GM19468 (cell line): ENCODE results near the gene TMEM92.
"Not testable (repeated sequence)": the region's sequence is repeated elsewhere in the genome, so short reads cannot be mapped to it uniquely, and the experiment has no call there.

ENCODE experiments used
- ATAC-seq: cut with Tn5 transposase; IDR thresholded peaks from one replicate; pipeline ENCODE4 v1.9.1; 2021; ENCODE audit warnings: mild to moderate bottlenecking, moderate library complexity, moderate number of reproducible peaks; ENCODE audit not compliant: unreplicated experiment; ENCODE audit errors: extremely low read depth

The TMEM92 gene

DNA sequence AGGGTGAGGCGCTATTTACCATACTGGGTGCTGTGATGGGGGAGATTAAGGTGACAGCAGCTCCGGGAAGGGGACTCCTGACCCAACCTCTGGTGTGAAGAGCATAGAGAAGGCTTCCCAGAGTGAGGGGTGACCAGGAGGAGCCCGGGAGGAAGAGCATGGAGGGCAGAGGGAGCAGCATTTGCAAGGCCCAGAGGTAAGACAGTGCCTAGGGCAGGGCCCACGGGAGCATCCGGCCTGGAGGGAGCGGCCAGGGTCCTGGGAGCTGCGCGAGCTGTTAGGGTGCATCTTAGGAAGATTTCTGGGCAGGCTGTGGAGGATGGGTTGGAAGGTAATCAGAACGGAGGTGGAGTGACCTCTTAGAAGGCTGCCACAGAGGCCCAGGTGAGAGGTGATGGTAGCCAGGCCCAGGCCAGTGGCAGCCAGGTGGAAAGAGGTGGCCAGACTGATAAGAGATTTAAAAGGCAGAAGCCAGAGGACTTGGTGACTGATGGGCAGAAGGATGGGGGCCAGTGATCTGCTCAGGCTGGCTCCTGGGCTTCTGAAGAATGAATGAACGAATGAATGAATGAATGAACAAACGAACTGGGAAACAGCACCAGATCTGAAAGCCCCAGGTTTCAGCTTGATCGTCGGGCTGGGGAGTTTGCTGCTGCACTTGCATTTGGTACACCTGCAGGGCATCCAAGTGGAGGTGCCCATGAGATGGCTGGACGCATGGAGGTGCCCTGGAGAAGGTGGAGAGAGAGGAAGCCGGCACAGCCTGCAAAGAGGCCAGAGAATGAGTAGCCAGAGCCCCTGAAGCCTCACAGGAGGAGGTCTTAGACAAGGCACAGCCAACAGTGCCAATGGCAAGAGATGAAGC is 13.0 kb upstream of the TMEM92 start:
- ATAC-seq, result no peak

DNA sequence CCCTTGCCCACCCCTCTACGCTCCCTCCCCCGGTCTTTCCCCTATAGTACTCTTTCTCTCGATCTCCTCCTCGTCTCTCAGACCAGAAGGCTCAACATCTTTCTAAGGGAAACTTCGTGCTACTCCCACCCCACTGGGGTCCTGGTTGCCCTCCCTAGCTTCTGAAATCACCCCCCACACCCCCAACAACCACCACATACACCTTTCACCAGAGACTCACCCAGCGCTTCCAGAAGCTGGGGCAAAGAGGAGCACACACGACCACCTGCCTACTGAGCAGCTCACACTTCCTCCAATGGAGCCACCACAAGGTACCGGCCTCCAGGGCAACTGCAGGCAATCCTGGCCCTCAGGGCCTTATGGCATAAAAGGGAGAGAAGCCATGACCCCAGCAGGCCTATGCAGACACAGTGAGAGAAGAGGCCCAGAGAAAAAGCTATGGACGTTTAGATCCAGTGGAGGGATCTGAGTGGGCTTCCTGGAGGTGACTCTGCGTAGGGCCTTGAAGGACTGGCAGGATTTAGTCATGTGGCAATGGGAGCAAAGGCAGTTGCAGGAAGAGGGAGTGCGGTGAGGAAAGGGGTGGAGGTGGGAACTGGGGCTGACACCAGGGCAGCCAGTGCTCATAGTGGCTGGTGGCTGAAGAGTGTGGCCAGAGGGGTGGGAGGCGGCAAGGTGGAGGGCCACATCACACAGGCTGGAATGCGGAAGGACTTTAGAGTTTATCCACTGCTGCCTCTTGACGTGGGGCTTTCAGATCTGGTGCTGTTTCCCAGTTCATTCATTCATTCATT is 12.1 kb upstream of the TMEM92 start:
- ATAC-seq, result no peak

DNA sequence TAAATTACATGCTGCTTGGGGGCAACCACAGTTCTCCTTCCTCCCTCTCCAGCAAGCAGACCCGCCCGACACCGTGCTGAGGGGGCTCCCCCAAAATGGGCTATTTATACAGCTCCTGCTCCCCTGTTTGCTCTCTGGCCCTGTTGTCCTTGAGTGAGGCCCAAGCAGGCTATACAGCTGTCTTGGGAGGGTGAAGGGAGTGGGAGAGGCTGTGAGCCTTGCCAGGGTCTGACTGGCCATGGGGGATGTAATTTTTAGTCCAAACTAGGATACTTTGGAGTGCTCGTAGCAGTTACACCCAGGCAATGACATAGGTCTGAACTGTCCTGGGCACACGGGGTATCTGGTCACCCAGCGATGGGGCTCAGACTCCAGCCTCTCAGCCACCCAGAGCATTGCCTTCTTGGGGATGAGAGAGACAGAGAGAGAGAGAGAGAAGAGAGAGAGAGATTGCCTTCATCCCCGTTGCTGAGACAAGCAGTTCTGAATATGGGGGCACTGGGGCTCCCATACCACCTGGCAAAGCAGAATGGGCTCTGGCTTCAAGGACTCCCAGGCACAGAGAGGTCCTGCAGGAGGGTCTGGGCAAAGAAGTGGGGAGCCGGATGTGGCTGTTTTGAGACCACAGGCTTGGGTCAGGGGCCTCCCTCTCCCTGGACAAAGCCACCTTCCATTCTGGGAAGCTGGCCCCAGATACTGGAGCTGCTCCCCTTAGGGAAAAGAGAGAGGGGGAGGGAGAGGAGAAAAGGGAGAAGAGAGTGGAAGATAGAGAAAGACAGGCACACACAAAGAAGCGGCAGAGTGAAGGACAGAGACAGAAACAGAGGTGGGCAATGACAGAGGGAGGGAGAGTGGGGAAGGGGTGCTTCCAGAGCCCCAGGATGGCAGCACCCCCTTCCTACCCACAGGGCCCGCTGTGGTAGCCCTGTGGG is 10.7 kb upstream of the TMEM92 start:
- no peak for ATAC-seq

DNA sequence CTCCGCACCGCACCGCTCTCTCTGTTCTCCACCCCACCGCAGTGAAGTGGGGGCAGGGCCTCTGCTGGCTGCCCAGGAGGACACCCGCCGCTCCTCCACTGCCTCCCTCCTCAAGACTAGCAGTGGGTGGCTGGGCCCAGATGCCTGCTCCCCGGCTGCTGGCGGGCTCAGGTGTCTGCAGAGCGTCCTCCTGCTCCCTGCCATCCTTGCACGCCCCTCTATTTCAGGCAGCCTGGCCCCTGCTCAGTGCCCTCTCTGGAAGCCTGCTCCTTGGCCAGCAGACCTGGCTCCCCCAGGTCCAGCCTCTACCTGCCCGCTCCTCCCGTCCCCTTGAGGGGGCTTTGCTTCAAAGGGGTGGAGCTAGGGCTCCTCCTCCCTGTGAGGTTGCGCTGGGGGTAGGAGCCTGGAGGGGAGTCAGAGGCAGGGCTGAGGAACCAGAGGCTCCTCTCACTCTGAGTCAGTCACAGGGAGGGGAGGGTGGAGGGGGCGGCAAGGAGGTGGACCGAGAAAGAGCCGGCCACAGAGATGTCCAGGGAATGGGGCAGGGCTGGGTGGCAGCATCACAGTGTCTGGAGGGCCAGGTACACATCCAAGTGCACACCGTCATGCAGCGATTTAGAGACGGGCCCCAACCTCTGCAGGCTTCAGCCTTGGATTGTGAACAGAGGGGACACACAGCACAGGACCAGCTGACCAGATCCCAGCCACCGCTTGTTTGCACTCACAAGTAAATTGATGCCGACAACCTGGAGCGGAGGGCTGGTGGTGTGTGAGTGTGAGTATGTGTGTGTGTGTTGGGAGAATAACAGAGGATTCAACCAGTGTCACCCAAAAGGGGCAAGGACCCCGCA is 9.8 kb upstream of the TMEM92 start:
- ATAC-seq, result no peak

DNA sequence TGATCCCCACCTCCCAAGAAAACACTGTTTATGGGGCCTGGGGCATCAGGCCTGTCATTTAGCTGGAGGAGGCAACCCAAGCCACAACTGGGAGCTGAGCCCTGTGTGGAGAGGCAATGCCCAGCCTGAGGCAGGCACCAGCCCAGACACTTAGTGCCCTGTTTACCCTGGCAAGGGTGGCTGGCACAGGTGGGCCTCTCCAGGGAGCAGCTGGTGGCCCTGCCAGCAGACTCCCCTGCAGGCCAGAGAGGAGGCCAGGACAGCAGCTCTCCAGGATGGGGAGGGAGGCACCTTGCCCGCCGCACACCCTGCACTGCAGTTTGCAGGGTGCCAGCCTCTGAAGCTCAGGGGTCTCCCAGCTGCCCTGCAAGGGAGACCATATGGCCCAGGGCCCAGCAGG is 9.1 kb upstream of the TMEM92 start:
- ATAC-seq, result no peak

DNA sequence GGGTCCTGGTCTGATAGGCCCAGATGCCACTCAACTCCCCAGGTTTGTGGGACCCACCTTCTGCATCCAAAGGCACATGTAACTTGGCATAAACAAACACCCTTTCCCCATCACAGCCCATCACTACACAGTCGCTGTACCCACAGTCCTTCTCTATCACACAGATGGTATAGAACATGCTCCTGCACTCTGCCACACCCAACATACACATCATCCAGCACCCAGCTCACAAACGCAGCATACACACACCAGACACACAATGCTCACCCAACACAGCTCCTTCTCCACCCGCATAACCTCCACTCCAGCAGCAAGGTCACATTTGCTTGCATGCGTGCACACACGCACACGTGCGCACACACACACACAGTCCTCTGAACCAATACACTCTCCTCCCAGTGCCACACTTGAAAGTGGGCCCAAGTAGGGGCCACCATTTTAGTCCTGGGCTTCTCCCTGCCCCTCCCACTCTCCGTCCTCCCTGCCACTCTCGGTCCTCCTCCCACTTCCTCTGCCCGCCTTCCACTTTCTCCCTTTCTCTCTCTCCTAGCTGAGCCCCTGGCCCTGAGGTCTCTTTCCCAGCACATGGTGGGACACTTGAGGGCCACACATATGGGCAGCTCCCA is 8.5 kb upstream of the TMEM92 start:
- no peak for ATAC-seq

DNA sequence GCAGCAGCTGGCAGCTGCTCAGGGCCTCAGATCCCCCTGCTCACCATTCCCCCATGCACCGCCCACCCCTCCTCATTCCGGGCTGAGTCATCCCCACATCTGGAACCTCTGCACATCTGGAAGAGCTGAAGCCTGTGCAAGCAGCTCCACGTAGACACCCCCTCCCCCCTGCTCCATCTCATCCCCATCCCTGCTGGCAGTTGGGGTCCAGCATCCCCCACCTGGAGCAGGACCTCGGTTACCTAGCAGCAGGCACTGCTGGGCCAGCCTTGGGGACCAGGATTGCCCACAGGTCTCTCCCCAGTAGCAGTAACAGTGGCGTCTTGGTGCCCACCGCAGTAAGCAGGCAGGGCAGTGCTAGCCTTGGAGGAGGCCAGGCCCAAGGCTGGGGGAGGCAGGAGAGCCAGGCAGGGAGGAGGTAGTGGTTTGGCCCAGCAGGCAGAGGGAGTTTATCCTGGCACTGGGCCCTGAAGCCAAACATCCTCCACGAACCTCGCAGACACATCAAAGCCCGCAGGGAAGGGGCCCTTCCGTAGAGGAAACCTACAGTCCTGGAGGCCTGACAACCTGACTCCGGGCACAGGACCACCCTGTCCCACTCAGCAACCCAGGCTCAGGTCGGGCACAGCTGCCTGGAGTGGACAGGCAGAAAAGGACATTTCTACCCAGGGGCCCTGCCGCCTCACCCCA is 7.7 kb upstream of the TMEM92 start:
- ATAC-seq, result no peak

DNA sequence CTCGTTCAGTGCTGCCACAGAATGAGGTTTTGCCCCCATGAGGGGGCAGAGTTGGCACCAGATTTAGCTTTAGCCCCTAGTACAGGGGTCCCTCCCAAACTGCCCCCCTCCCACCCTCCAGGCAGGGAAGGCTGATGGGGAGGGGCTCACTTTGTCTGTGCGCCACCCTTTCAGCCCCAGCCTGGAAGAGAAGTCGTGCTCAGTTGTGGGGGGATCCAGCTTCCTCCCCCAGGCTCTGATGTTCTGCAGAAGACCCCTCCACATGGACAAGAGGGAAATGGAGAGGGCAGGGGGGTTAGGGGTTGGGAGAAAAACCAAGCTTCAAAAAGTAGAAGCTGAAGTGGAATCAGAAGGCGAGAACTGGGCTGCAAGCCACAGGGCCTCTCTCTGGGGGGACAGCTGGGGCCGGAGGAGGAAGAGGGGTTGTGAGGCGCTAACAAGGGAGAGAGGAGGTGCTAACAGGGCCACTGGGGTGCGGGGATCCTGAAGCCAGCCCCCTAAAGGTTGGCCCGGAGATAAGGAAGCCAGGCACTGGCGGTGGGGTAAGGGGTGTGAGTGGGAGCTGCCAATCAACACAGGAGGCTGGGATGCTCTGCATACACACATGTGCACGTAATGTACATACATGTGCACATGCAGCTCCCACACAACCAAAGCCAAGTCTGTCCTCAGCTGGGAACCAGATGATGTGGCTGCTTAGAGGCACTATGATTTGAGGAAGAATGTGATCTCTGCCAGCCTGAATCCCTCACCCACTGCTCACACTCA is 7.0 kb upstream of the TMEM92 start:
- ATAC-seq, result no peak

DNA sequence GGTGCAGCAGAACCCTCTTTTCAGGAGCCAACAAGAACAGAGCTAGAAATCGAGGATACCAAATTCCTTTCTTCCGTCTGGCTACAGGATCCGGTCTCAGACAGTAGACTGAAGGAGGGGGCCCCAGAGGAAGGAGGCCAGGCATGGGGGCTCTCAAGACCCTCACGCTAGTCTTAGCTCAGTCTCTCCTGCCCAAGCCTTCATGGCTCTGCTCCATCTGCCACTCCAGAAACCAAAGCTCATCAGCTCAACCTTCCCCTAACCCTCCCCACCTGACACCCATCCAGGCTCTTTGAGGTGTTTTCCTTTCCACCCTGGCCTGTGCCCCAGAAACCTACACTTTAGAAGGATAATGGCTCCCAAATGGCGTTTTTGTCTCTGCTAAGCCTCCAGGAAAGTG is 6.2 kb upstream of the TMEM92 start:
- no peak for ATAC-seq

DNA sequence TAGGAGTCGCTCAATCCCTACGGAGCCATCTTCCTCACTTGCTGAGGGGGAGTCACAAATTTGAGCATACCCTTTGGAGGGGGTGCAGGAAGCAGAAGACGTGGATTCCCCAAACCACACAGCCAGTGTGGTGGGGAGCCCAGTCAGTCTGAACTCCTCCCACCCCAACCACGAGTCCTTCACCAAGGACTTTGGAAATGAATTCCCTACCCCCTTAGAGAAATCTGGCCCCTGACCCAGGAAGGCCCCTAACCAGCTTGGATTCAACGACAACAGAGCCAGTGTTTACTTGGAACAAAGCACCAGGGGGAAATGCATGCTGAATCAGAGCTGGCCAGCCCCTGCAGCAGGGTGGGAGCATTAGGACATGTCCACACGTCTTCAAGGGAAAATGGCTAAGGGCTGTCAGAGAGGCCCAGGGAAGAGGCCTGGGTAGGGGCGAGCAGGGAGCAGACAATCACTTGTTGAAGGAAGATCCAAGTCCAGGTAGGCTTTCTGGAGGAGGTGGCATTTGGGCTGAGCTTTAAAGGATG is 5.5 kb upstream of the TMEM92 start:
- ATAC-seq, result no peak

DNA sequence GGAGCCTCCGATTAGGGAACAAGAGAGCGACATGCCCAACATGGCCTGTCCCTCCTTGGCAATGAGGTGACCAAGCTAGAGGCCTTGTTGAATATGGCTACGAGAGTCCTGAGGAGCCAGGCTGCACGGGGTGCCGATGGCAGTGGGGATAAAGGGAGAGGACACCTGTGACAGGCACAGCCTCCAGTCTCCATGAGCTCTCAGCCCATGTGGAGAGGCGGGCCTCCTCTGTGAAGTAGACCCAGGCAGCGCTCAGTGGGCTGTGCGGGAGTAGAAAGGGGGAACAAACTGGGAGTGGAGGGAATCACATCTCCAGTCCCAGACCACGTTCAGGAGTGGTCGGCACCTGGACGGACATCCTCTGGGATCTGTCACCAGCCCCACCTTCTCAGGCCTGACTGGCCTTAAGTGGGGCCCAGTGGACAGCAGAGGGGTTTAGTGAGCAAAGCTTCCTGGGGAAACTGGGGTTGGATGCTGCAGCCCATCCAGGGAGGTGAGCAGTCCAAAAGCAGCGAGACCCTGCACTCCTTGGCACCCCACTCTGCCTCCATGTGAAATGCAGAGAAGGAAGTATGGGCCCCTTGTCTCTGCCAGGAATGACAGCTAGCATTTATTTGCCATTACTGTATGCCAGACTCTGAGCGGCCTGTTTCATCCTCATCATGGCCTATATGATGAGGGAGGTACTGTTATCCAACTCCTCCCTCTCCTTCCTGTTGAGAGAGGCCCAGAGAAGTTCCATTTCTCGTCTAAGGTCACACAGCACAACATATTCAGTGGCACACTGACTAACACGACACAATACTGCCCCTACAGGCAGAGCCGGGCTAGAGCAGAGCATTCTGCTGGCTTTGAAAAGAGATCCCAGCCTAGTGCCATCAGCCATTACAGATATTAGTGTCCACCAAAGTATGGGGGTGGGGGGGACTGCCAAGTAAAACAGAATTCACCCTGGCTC is 4.5 kb upstream of the TMEM92 start:
- no peak for ATAC-seq

DNA sequence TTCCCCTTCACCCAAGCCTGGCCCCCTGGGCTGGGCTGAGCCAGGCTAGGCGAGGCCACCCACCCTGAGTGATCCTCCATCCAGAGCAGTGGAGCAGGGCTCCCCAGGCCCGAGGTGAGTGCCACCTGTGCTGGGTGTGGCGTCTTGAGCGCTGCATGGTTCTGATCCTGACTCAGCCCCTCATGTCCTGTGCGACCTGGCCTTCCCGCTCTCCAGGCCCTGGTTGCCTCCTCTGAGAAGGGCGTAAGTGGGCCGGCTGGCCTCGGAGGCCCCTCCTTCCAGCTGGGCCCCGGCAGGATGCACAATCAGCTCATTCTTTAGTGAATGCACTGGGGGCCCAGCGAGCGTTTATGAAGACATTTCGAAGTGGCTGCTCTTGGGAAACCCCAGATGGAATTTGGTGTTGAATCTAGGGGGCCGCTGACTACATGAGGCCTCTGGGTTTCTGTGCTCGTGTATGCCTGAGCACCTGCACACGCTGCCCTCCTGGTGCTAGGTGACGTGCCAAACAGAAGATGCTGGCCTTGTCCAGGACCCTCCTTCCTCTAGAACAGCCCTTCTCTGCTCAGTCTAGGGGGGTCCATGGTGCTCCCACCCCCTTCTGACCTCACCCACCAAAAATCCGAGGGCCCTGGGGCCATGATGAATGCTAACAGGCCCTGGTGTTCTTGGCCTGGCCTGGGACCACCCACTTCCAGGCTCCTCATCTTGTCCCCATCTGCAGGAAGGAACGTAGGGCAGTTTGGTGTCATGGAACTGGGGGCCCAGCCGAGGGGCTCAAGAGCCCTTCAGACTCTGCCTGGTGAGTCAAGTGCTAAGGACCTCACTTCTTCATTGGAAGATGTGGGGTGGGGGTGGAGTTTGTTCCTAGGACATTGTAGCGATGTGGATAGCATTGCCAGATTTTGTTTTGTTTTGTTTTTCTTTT is 3.6 kb upstream of the TMEM92 start:
- no peak for ATAC-seq

DNA sequence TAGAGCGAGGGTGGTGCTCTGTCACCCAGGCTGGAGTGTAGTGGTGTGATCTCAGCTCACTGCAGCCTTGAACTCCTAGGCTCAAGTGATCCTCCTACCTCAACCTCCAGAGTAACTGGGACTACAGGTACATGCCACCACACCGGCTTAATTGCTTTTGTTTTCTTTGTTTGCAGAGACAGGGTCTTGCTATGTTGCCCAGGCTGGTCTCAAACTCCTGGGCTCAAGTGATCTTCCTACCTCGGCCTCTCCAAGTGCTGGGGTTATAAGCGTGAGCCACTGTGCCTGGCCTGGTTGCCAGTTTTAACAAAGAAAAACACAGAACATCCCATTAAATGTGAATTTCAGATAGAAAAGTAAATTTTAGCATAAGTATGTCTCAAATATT is 2.9 kb upstream of the TMEM92 start:
- ATAC-seq, result not testable (repeated sequence)

DNA sequence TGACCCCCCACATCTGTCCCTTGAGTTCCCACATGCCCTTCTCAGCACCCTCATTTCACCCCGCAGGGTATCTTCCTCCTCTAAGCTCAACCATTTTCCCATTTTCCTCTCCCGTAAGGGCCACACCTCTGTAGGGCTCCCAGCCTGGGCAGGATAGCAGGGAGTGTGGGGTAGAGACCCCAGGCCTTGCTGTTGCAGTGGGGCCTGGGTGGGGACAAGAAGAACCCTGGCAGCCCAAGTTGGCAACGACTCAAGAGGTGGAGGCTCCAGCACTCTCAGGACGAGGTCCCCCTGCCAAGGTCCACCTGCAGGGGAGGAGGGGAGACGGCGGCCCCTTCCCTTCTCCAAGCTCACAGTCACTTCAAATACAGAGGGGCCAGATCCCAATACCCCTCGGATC is 2.0 kb upstream of the TMEM92 start:
- ATAC-seq, result no peak
